Measurements from ENCODE around the gene CDC42BPA.

The CDC42BPA gene

DNA sequence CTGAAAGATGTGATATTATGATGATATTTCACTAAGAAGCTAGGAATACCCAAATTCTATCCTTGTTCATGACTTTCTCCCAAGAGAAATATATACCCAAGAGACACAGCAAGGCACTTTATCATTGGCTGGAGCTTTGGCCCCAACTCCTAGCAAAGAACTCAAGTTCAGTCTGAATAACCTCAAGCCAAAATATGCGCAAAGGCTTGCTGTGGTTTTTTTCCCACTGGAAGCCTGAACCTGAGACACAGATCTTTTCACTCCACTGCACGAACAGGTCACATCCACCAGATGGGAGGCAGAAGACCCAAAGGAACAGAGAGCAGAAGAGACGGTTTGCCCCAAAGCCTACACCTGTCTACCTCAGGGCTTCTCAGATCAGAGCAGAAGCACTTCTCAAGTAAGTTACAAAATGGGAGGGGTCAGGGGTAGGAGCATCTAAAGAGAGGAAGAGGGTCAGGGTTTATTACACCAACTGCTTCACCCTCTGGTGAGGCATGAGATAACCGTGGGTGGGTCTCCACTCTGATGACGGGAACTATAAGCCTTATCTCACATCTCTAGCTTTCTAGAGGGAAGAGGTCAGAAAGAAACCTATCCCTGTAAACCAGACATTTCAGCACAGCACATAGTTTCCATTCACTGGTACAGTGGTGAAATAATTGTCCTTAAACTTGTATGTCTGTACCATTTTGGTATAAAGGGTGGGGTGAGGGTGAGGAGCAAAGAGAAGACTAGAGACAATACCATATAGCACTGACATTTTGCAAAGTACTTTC lies 17.1 kb upstream of the CDC42BPA start:
- no peak for DNase-seq (ENCODE audit: low read depth in 2 of 2)

GRCh38 chr1:227333423-227333822 lies 15.1 kb upstream of the CDC42BPA start:
- no peak for DNase-seq (ENCODE audit: low read depth in 2 of 2)

GRCh38 chr1:227330279-227331076 lies 12.2 kb upstream of the CDC42BPA start:
- no peak for DNase-seq (ENCODE audit: low read depth in 2 of 2)

DNA sequence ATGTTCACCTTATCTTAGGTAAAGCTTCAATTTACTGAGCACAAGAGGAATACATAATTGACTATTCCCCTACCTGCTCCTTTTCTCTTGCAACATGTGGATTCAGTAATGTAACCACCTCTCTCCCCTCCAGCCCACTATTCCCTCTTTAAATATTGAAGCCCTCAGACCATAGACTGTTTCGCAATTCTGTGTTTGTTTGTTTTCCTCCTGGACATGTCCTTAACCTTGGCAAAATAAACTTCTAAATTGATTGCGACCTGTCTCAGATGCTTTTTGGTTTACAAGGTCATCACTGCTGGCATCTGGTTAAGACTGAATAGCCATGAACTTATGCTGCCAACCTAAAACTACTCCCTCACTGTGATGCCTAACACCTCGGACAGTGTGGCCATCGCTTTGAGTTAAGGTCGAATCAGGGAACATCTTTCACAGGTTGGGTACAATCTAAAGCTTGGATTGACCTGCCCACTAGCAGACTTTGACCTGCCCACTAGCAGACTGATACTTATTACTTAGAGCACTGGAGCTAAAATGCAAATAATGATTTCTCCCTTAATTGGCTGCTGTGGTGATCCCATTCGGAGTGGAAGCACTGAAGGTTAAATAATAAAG lies 10.2 kb upstream of the CDC42BPA start:
- DNase-seq (ENCODE audit: low read depth in 2 of 2): no peak

DNA sequence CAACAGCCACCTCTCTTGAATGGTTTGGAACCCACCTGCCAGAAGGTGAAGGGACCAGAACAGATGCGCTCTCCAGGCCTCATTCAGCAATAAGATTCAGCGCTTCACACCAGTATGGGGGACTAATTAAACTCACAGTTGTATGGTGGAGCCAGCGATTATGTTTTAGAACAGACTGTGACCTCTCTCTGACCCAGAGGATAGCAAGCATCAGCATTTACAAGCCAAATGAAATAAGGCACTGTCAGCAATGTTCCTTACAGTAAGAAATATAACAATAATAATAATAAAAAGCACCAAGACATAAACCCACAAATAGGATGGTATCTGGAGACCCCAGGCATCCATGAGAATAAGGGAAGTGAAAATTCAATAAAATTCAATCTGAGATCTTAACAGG lies 6.9 kb upstream of the CDC42BPA start:
- no peak for DNase-seq (ENCODE audit: low read depth in 2 of 2)

DNA sequence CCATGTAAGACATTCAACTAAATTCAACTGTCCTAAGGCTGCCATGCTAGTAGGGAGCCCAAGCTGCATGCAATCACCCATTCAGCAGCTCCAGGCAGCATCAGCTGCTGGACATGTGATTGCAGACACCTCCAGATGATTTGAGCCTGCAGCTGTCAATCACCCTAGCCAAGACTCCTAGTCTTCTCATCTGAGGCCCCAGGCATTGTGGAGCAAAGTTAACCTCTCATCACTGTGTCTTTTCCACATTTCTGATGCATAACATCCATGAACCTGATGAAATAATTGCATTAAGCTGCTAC lies 5.6 kb upstream of the CDC42BPA start:
- DNase-seq (ENCODE audit: low read depth in 2 of 2): no peak

- DNase-seq (ENCODE audit: low read depth in 2 of 2): no peak
These were observed 5.1 kb upstream of the CDC42BPA start for GRCh38 chr1:227323171-227323966.

DNA sequence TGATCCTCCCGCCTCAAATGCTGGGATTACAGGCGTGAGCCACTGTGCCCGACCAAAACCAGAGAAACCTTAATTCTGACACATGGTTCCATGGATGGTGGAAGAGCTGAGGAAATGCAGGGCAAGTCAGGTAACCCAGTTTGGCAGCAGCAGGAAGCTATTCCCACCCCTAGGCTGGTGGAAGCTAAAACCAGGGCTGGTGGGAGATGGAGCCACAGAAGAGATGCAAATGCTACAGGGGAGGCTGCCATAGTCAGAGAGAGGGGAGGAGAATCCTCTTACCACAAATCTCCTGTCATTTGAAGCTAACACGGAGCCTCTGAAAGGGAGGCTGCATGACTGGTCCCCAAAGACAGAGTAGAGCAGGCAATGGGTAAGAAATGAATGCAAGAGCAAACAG lies 4.1 kb upstream of the CDC42BPA start:
- DNase-seq (ENCODE audit: low read depth in 2 of 2): no peak

DNA sequence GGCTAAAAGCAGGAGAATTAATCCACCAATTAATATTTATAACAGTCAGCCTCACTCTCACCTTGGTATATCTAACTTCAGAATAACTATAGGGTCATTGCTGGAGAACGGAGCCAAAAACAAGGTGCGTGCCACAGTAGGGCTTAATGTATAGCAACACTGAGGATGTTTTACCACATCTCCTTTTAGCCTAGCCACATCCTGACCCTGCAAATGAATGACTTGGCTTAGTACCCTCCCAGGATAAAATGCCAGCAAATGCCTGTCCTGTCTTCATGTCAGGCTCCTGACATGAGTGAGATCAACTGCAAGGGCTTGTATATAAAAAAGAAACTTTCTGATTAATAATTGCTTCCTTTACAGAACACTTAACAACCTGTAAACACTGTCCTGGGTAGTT lies 2.7 kb upstream of the CDC42BPA start:
- DNase-seq (ENCODE audit: low read depth in 2 of 2): no peak

- no peak for DNase-seq (ENCODE audit: low read depth in 2 of 2)
These were observed 2.2 kb upstream of the CDC42BPA start for GRCh38 chr1:227320476-227320875.

GRCh38 chr1:227318853-227319607 lies 738 bp upstream of the CDC42BPA start:
- DNase-seq (ENCODE audit: low read depth in 2 of 2): no peak

DNA sequence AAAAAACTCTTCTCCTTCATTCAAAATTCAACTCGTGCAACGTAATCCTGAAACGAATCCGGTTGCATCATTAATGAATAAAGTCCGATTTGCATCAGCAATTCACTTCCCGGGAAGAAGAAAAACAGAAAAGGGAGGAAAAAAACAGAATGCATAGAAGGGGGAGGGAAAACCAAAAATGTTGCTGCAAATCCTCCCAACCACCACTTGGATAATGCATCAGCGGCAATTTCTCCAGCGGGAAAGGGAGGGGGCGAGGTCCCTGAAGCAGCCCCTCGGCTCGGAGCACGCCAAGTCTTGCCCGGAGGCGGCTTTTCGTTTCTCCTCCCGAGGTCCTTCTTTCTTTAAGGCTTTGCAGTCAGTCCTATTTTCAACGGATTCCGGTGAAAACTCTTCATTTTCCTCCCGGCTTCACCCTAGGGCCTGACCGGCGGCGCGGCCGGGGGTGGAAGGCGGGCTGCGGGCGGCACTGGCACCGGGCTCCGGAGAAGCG lies 723 bp downstream of the CDC42BPA start:
- no peak for DNase-seq (ENCODE audit: low read depth in 2 of 2)

DNA sequence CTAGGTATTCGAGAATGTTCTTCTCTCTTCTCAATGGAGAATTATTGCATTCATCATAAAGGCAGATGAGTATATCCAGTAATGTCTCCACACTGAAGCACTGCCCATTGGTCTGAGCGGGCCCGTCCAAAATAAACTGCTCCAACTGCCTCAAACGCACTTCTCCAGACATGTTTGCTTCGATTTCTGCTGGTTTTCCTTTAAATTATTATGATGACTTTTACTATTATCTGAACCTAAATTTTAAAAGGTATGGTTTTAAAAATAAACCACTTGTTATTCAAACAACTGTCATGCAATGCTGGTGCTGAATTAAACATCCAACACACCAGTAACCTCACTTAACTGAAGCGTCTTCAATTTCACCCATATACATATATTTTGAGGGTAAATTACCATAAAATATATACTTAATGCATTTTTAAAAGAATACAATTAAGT lies 1.3 kb downstream of the CDC42BPA start:
- DNase-seq (ENCODE audit: low read depth in 2 of 2): no peak

DNA sequence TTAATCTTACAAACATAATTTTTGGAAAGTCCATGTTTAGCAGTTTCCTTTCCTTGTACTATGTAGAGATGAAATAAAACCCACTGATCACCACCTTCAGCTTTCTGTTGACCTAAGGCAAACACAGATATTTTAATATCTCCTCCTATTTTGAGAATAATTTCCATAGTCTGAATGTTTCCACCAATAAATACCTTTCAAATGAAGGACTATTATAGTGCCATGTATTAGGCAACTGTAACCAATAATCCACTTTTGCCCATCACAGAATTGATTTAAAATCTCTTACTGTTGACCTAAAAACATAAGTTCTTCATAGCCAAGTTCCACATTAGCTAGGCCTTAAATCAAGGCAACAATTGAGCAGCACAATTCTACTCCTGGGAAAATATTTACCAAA lies 1.8 kb downstream of the CDC42BPA start:
- no peak for DNase-seq (ENCODE audit: low read depth in 2 of 2)

- no peak for DNase-seq (ENCODE audit: low read depth in 2 of 2)
These were observed 2.5 kb downstream of the CDC42BPA start for GRCh38 chr1:227315629-227316346.

GRCh38 chr1:227314014-227314848 lies 4.1 kb downstream of the CDC42BPA start:
- no peak for DNase-seq (ENCODE audit: low read depth in 2 of 2)

- DNase-seq (ENCODE audit: low read depth in 2 of 2): no peak
These were observed 5.8 kb downstream of the CDC42BPA start for GRCh38 chr1:227312361-227313025.

DNA sequence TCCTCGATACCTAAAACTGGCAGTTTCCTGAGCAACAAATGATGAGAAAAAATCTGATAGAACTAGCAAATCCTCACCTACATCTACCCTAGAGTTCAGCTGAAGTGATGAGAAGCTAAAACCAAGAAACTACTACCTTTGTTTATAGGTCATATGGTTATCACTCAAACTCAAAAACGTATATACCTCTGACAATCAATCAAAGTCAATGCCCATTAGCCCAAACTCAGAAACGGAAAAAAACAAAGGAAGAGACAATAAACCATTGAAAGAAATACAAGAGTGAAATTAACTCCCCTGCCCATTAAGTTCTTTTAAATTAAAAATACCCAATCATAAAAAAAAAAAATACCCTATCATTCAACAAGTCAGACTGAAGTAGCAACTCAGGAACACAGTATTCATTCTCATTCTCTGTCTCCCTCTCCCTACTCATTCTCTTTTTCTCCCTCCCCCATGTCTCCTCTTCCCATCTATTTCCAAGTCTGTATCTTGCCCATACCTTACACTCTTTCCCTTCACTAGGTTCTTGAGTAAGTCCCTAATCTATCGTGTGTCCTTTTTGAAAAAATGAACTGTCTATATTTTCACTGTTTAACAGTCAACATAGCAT lies 6.8 kb downstream of the CDC42BPA start:
- no peak for DNase-seq (ENCODE audit: low read depth in 2 of 2)

All from stimulated activated CD4-positive, alpha-beta T cell treated with anti-CD3 and anti-CD28 coated beads, Interleukin-12 subunit alpha, Interleukin-12 subunit beta, amount 100 ng/mL, for 24 hours (primary cell).